H9 (cell line): Measurements from ENCODE around the gene NCOA5. TPM values are rescaled to one million over a fixed set of nuclear protein-coding genes. Genes with fewer than 3 reads are reported as not detected.

Source experiments
- DNase-seq: peaks from one replicate; pipeline ENCODE4 v3.0.0-alpha.2; 2017
- H2AFZ ChIP-seq: one replicate; pipeline ENCODE4 v1.6.1; 2013; ENCODE audit warnings: mild to moderate bottlenecking, low read length, control low read depth, moderate library complexity
- H2AK5ac ChIP-seq: 2 replicates; pipeline ENCODE4 v1.6.1; 2013; ENCODE audit warnings: low read length, control low read depth, mixed read lengths; ENCODE audit not compliant: insufficient read length
- H2BK120ac ChIP-seq: one replicate; pipeline ENCODE4 v1.6.1; 2013; ENCODE audit warnings: low read depth, mild to moderate bottlenecking, low read length, control low read depth, inconsistent platforms; ENCODE audit not compliant: poor library complexity, severe bottlenecking
- H2BK12ac ChIP-seq: 2 replicates; pipeline ENCODE4 v1.6.1; 2013; ENCODE audit warnings: low read length, control low read depth, mixed read lengths, low read depth; ENCODE audit not compliant: insufficient read length
- H2BK15ac ChIP-seq: 2 replicates; pipeline ENCODE4 v1.6.1; 2013; ENCODE audit warnings: low read depth, low read length, control low read depth
- H2BK20ac ChIP-seq: one replicate; pipeline ENCODE4 v1.6.1; 2013; ENCODE audit warnings: low read depth, mild to moderate bottlenecking, low read length, control low read depth, inconsistent platforms; ENCODE audit not compliant: poor library complexity, severe bottlenecking
- H2BK5ac ChIP-seq: 2 replicates; pipeline ENCODE4 v1.6.1; 2013; ENCODE audit warnings: low read length, control low read depth, mixed read lengths; ENCODE audit not compliant: insufficient read length
- H3K14ac ChIP-seq: 2 replicates; pipeline ENCODE4 v1.6.1; 2013; ENCODE audit warnings: low read length, control low read depth; ENCODE audit not compliant: insufficient read depth
- H3K18ac ChIP-seq: 2 replicates; pipeline ENCODE4 v1.6.1; 2013; ENCODE audit warnings: low read depth, mild to moderate bottlenecking, mixed read lengths, low read length, control low read depth; ENCODE audit not compliant: insufficient read length
- H3K23ac ChIP-seq: 2 replicates; pipeline ENCODE4 v1.6.1; 2013; ENCODE audit warnings: low read length, control low read depth, mixed read lengths, low read depth; ENCODE audit not compliant: insufficient read length
- H3K23me2 ChIP-seq: 2 replicates; pipeline ENCODE4 v1.6.1; 2013; ENCODE audit warnings: low read depth, mild to moderate bottlenecking, mixed read lengths, low read length, control low read depth; ENCODE audit not compliant: insufficient read length, poor library complexity, severe bottlenecking
- H3K27ac ChIP-seq: 2 replicates; pipeline ENCODE4 v1.5.1; 2013; ENCODE audit warnings: low read length, control low read depth, mixed read lengths, low read depth; ENCODE audit not compliant: insufficient read length
- H3K27me3 ChIP-seq: 2 replicates; pipeline ENCODE4 v1.6.1; 2013; ENCODE audit warnings: low read length, control low read depth, inconsistent platforms; ENCODE audit not compliant: insufficient read depth
- H3K4ac ChIP-seq: 2 replicates; pipeline ENCODE4 v1.6.1; 2013; ENCODE audit warnings: low read depth, mild to moderate bottlenecking, control low read depth, inconsistent platforms, low read length, moderate library complexity
- H3K4me1 ChIP-seq: 2 replicates; pipeline ENCODE4 v1.6.1; 2013; ENCODE audit warnings: low read length, control low read depth, inconsistent platforms; ENCODE audit not compliant: insufficient read depth
- H3K4me2 ChIP-seq: 2 replicates; pipeline ENCODE4 v1.6.1; 2013; ENCODE audit warnings: low read length, control low read depth, mixed read lengths; ENCODE audit not compliant: insufficient read length, insufficient read depth
- H3K56ac ChIP-seq: 2 replicates; pipeline ENCODE4 v1.6.1; 2013; ENCODE audit warnings: low read depth, mild to moderate bottlenecking, mixed read lengths, low read length, control low read depth; ENCODE audit not compliant: insufficient read length
- H3K79me1 ChIP-seq: 2 replicates; pipeline ENCODE4 v1.6.1; 2013; ENCODE audit warnings: low read depth, mild to moderate bottlenecking, moderate library complexity, low read length, control low read depth, inconsistent platforms; ENCODE audit not compliant: insufficient read depth, poor library complexity, severe bottlenecking
- H3K79me2 ChIP-seq: 2 replicates; pipeline ENCODE4 v1.6.1; 2013; ENCODE audit warnings: low read length, control low read depth, inconsistent platforms; ENCODE audit not compliant: insufficient read depth
- H3K9ac ChIP-seq: 2 replicates; pipeline ENCODE4 v1.6.1; 2013; ENCODE audit warnings: low read length, control low read depth, mixed read lengths; ENCODE audit not compliant: insufficient read length; ENCODE audit errors: extremely low read depth
- H3K9me3 ChIP-seq: one replicate; pipeline ENCODE4 v1.6.1; 2013; ENCODE audit warnings: low read depth, low read length, inconsistent platforms; ENCODE audit not compliant: control insufficient read depth
- H3T11ph ChIP-seq: one replicate; pipeline ENCODE4 v1.6.1; 2013; ENCODE audit warnings: mild to moderate bottlenecking, low read length, control low read depth, inconsistent platforms
- H4K20me1 ChIP-seq: one replicate; pipeline ENCODE4 v1.6.1; 2013; ENCODE audit not compliant: control insufficient read depth, insufficient read length, insufficient read depth
- H4K5ac ChIP-seq: 2 replicates; pipeline ENCODE4 v1.6.1; 2013; ENCODE audit warnings: low read depth, mild to moderate bottlenecking, mixed read lengths, low read length, control low read depth; ENCODE audit not compliant: insufficient read length
- H4K8ac ChIP-seq: replicated peaks from 2 replicates; pipeline ENCODE4 v1.6.1; 2013; ENCODE audit warnings: low read length, control low read depth, mixed read lengths, low read depth; ENCODE audit not compliant: insufficient read length
- H4K91ac ChIP-seq: 2 replicates; pipeline ENCODE4 v1.6.1; 2013; ENCODE audit warnings: low read depth, mild to moderate bottlenecking, moderate library complexity, mixed read lengths, low read length, control low read depth; ENCODE audit not compliant: insufficient read length
- H3K27ac Mint-ChIP-seq, 3 experiments: 2 replicates in 2 of 3; 3 replicates in 1 of 3; pipeline ENCODE4 v1.8.0; 2020 to 2021; ENCODE audit warnings: mixed read lengths in 3 of 3, mild to moderate bottlenecking in 1 of 3, moderate library complexity in 1 of 3
- H3K27me3 Mint-ChIP-seq: 2 replicates; pipeline ENCODE4 v1.8.0; 2021; ENCODE audit warnings: low read depth, mild to moderate bottlenecking, moderate library complexity, mixed read lengths
- H3K36me3 Mint-ChIP-seq, 3 experiments: 2 replicates in 2 of 3; 3 replicates in 1 of 3; pipeline ENCODE4 v1.8.0; 2020 to 2021; ENCODE audit warnings: low read depth in 3 of 3, mixed read lengths in 3 of 3; ENCODE audit not compliant: insufficient read depth in 1 of 3
- H3K4me1 Mint-ChIP-seq, 2 experiments: 2 replicates each; pipeline ENCODE4 v1.8.0; 2020; ENCODE audit warnings: mixed read lengths in 2 of 2
- H3K4me3 Mint-ChIP-seq, 2 experiments: 2 replicates in 1 of 2; 3 replicates in 1 of 2; pipeline ENCODE4 v1.8.0; 2020 to 2021; ENCODE audit warnings: mild to moderate bottlenecking in 2 of 2, mixed read lengths in 2 of 2, moderate library complexity in 1 of 2
- H3K9me3 Mint-ChIP-seq, 2 experiments: 2 replicates in 1 of 2; 3 replicates in 1 of 2; pipeline ENCODE4 v1.8.0; 2020; ENCODE audit warnings: mild to moderate bottlenecking in 2 of 2, mixed read lengths in 2 of 2, moderate library complexity in 1 of 2
- WGBS: extraction: QIAGEN DNeasy Blood & Tissue Kit; methylation state at CpG from one replicate; pipeline ENCODE4 v1.1.7; 2013; ENCODE audit warnings: missing lambda C conversion rate, low lambda C conversion rate, mixed read lengths; ENCODE audit not compliant: insufficient read length; ENCODE audit errors: extremely low coverage; 5-methylcytosine and 5-hydroxymethylcytosine counted together
- total RNA-seq: library from RNA; stranded (reverse); gene quantifications from 2 replicates; pipeline ENCODE4 v1.2.1, GENCODE V29; 2021
- TF ChIP-seq, protein P1 (sequence below): fragments of 200-600 bp; sonication (generic); conservative IDR thresholded peaks from 3 replicates; pipeline ENCODE4 v1.8.0; 2021; ENCODE audit warnings: antibody characterized with exemption, mild to moderate bottlenecking

The NCOA5 gene
- total RNA-seq, 1 experiment from 2014 or later, result 55.7 TPM

DNA sequence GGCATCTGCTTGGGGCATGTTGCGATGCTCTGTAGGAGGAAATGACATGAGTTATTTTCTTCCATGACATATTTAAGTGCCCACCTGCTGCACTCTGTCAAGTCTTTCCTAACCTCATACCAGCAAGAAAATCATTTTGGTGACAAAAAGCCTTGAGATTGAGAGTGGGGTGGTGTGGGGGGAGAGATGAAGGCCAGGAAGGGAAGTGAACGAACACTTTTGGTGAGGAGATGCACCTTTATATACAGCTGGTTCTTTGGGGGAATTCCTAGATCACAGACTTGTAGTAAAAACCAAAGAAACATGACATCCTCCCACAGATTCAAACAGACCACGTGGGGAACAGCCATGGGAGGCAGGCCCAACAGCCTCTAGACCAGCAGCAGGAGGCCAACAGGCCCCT, 26.1 kb downstream of the NCOA5 start:
- H3K18ac ChIP-seq, result no peak overlapping the region
- H2BK15ac ChIP-seq, result no peak overlapping the region
- H3K14ac ChIP-seq, result no peak overlapping the region
- H3K23me2 ChIP-seq, result peaks cover 6% of the 10 kb centered on the region
- no peak overlapping the region for H2BK120ac ChIP-seq
- H2BK5ac ChIP-seq, result no peak overlapping the region
- no peak overlapping the region for H3K27ac Mint-ChIP-seq
- TF ChIP-seq, protein P1, sequence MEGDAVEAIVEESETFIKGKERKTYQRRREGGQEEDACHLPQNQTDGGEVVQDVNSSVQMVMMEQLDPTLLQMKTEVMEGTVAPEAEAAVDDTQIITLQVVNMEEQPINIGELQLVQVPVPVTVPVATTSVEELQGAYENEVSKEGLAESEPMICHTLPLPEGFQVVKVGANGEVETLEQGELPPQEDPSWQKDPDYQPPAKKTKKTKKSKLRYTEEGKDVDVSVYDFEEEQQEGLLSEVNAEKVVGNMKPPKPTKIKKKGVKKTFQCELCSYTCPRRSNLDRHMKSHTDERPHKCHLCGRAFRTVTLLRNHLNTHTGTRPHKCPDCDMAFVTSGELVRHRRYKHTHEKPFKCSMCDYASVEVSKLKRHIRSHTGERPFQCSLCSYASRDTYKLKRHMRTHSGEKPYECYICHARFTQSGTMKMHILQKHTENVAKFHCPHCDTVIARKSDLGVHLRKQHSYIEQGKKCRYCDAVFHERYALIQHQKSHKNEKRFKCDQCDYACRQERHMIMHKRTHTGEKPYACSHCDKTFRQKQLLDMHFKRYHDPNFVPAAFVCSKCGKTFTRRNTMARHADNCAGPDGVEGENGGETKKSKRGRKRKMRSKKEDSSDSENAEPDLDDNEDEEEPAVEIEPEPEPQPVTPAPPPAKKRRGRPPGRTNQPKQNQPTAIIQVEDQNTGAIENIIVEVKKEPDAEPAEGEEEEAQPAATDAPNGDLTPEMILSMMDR, result no peak
- H3K9ac ChIP-seq, result no peak overlapping the region
- no peak overlapping the region for H4K5ac ChIP-seq
- WGBS, result no CpG with 5 or more reads among the region's 3 CpGs
- no peaks in the 10 kb centered on the region for H3K79me2 ChIP-seq
- H3K9me3 ChIP-seq, result no peaks in the 10 kb centered on the region
- peaks cover 2% of the 10 kb centered on the region for H4K20me1 ChIP-seq
- H2BK20ac ChIP-seq, result no peak overlapping the region
- H4K8ac ChIP-seq, result no peak overlapping the region
- no peak overlapping the region for H3K4me3 Mint-ChIP-seq
- no peak overlapping the region for H3K4ac ChIP-seq
- H2BK12ac ChIP-seq, result no peak overlapping the region
- H3T11ph ChIP-seq, result no peak overlapping the region
- H3K23ac ChIP-seq, result no peak overlapping the region
- H3K27me3 Mint-ChIP-seq, result peaks cover 16% of the 10 kb centered on the region
- H3K4me2 ChIP-seq, result no peak overlapping the region
- no peak overlapping the region for H2AFZ ChIP-seq
- no peaks in the 10 kb centered on the region for H3K9me3 Mint-ChIP-seq
- H2AK5ac ChIP-seq, result no peak overlapping the region
- peaks cover 44 to 72% (median 66%) of the 10 kb centered on the region in 3 experiments for H3K36me3 Mint-ChIP-seq
- no peak overlapping the region for H4K91ac ChIP-seq
- no peak overlapping the region for H3K27ac ChIP-seq
- no peak for DNase-seq
- peaks cover 4% of the 10 kb centered on the region; the same call in 1 of the 2 replicates for H3K4me1 ChIP-seq
- peaks cover 11 to 26% of the 10 kb centered on the region in 2 experiments for H3K4me1 Mint-ChIP-seq
- H3K56ac ChIP-seq, result no peak overlapping the region
- H3K79me1 ChIP-seq, result no peaks in the 10 kb centered on the region
- 0 out of 2 replicates have a peak, but pooled peaks cover 3% of the 10 kb centered on the region for H3K27me3 ChIP-seq
